ENCODE results near the gene BRCC3.

DNA sequence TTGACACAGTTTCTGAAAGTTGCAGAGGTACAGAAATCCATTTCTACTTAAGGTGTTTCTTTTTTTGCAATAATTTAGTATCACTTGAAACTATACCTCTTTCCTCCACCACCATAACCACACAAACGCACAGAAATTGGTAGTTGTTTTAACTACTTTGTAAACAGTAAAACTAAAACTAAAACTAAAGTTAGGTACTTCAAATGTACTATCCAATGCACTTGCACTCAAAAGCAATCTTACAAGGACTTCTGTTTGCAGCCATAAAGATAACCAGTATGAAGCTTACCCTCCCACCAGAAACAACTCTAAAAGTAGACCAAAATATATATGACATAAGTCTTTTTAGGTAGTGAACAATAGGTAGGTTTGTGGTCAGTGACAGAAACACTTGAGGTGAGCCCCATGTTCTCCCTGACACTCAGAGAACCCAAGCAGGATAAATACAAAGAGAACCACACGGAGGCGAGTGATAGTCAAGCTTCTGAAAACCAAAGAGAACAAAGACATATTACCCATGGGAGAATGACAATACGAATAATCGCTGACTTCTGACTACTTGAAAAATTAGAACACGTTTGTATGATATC lies 72.7 kb downstream of the BRCC3 start:
- TF ChIP-seq POLR2AphosphoS5 (IDR thresholded peaks at IDR 0.05; ENCODE audit: low read depth, low read length): no peak
- TF ChIP-seq POLR2A (IDR thresholded peaks at IDR 0.05; ENCODE audit: low read depth, low read length): no peak

Data from GM12891 (cell line).